Measurements from ENCODE around the gene CMYA5. TPM values are rescaled to one million over a fixed set of nuclear protein-coding genes. Genes with fewer than 3 reads are reported as not detected.
"Not testable (repeated sequence)": the region's sequence is repeated elsewhere in the genome, so short reads cannot be mapped to it uniquely, and the experiment has no call there.

Gene CMYA5
- total RNA-seq, 2 experiments from 2014 or later, result 0.13 to 0.21 TPM

GRCh38 chr5:79774855-79775237, 85.2 kb downstream of the CMYA5 start:
- ChIA-PET POLR2A (no interaction called here), CTCF (ENCODE audit: unreplicated experiment) (no interaction called here)
- Histone ChIP-seq H3K4me3 (ENCODE audit: low read depth, low read length, poor library complexity, severe bottlenecking) (no peak overlapping the region), H3K4me2 (ENCODE audit: low read length) (no peak overlapping the region), H3K79me2 (ENCODE audit: insufficient read depth, low read depth, low read length) (no peaks in the 10 kb centered on the region), H2AFZ (ENCODE audit: low read length) (no peak overlapping the region), H3K4me1 (ENCODE audit: insufficient read depth, low read length, poor library complexity, severe bottlenecking) (no peaks in the 10 kb centered on the region), H3K36me3 (ENCODE audit: insufficient read depth, low read length) (no peaks in the 10 kb centered on the region), H3K27ac (ENCODE audit: low read depth, low read length, poor library complexity, severe bottlenecking) (no peak overlapping the region), H3K9me3 (ENCODE audit: low read length) (no peaks in the 10 kb centered on the region), H3K9me2 (ENCODE audit: insufficient read depth, low read length) (no peaks in the 10 kb centered on the region), H4K20me1 (ENCODE audit: insufficient read depth, low read length) (no peaks in the 10 kb centered on the region)
- DNase-seq (ENCODE audit: low spot score), result no peak
- TF ChIP-seq, protein P1, sequence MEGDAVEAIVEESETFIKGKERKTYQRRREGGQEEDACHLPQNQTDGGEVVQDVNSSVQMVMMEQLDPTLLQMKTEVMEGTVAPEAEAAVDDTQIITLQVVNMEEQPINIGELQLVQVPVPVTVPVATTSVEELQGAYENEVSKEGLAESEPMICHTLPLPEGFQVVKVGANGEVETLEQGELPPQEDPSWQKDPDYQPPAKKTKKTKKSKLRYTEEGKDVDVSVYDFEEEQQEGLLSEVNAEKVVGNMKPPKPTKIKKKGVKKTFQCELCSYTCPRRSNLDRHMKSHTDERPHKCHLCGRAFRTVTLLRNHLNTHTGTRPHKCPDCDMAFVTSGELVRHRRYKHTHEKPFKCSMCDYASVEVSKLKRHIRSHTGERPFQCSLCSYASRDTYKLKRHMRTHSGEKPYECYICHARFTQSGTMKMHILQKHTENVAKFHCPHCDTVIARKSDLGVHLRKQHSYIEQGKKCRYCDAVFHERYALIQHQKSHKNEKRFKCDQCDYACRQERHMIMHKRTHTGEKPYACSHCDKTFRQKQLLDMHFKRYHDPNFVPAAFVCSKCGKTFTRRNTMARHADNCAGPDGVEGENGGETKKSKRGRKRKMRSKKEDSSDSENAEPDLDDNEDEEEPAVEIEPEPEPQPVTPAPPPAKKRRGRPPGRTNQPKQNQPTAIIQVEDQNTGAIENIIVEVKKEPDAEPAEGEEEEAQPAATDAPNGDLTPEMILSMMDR (conservative IDR thresholded peaks at IDR 0.05; ENCODE audit: low read length), result no peak
- no peak for TF ChIP-seq EZH2phosphoT487 (IDR thresholded peaks at IDR 0.05; ENCODE audit: borderline replicate concordance, low read depth, low read length)
- no TSS peak for BruUV-seq (replicated peaks)
- intact Hi-C loops (cut with micrococcal nuclease; ENCODE audit: unreplicated experiment), result no loop called here

DNA sequence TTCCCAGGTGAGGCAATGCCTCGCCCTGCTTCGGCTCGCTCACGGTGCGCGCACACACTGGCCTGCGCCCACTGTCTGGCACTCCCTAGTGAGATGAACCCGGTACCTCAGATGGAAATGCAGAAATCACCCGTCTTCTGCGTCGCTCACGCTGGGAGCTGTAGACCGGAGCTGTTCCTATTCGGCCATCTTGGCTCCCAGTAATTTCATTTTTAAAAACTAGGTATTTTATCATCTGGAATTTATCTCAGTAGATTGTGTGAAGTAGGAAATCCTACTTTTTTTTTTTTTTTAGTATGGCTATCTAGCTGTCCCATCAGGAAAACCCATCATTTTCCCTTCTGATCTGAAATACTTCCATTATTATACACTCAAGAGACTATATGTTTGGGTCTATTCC, 95.1 kb downstream of the CMYA5 start:
- intact Hi-C loops (cut with micrococcal nuclease; ENCODE audit: unreplicated experiment); POLR2A ChIA-PET; BruUV-seq (replicated peaks); H3K4me2 ChIP-seq (ENCODE audit: low read length); H3K9me3 ChIP-seq (ENCODE audit: low read length); H3K36me3 ChIP-seq (ENCODE audit: insufficient read depth, low read length); DNase-seq (ENCODE audit: low spot score); H2AFZ ChIP-seq (ENCODE audit: low read length); H3K4me3 ChIP-seq (ENCODE audit: low read depth, low read length, poor library complexity, severe bottlenecking); H4K20me1 ChIP-seq (ENCODE audit: insufficient read depth, low read length); H3K9me2 ChIP-seq (ENCODE audit: insufficient read depth, low read length); CTCF ChIA-PET (ENCODE audit: unreplicated experiment); H3K27ac ChIP-seq (ENCODE audit: low read depth, low read length, poor library complexity, severe bottlenecking); H3K4me1 ChIP-seq (ENCODE audit: insufficient read depth, low read length, poor library complexity, severe bottlenecking); H3K79me2 ChIP-seq (ENCODE audit: insufficient read depth, low read depth, low read length): not testable (repeated sequence)

GRCh38 chr5:79785983-79786382, 96.3 kb downstream of the CMYA5 start:
- ChIA-PET POLR2A (no interaction called here), CTCF (ENCODE audit: unreplicated experiment) (no interaction called here)
- BruUV-seq (replicated peaks), result no TSS peak
- DNase-seq (ENCODE audit: low spot score), result no peak
- no peaks in the 10 kb centered on the region for H4K20me1 ChIP-seq (ENCODE audit: insufficient read depth, low read length)
- H3K27ac ChIP-seq (ENCODE audit: low read depth, low read length, poor library complexity, severe bottlenecking), result no peak overlapping the region
- no peak overlapping the region for H2AFZ ChIP-seq (ENCODE audit: low read length)
- no peaks in the 10 kb centered on the region for H3K9me3 ChIP-seq (ENCODE audit: low read length)
- TF ChIP-seq, protein P1 (conservative IDR thresholded peaks at IDR 0.05; ENCODE audit: low read length), result no peak
- H3K4me1 ChIP-seq (ENCODE audit: insufficient read depth, low read length, poor library complexity, severe bottlenecking), result no peaks in the 10 kb centered on the region
- no peaks in the 10 kb centered on the region for H3K36me3 ChIP-seq (ENCODE audit: insufficient read depth, low read length)
- no peaks in the 10 kb centered on the region for H3K9me2 ChIP-seq (ENCODE audit: insufficient read depth, low read length)
- intact Hi-C loops (cut with micrococcal nuclease; ENCODE audit: unreplicated experiment), result no loop called here
- no peak overlapping the region for H3K4me3 ChIP-seq (ENCODE audit: low read depth, low read length, poor library complexity, severe bottlenecking)
- H3K79me2 ChIP-seq (ENCODE audit: insufficient read depth, low read depth, low read length), result no peaks in the 10 kb centered on the region
- H3K4me2 ChIP-seq (ENCODE audit: low read length), result no peak overlapping the region
